ENCODE data around the gene TMEM272. TPM values are rescaled to one million over a fixed set of nuclear protein-coding genes. Genes with fewer than 3 reads are reported as not detected.

The TMEM272 gene
- total and polyA plus RNA-seq, 2 of the 4 experiments (the other 2 are of a cell fraction) = not detected

DNA sequence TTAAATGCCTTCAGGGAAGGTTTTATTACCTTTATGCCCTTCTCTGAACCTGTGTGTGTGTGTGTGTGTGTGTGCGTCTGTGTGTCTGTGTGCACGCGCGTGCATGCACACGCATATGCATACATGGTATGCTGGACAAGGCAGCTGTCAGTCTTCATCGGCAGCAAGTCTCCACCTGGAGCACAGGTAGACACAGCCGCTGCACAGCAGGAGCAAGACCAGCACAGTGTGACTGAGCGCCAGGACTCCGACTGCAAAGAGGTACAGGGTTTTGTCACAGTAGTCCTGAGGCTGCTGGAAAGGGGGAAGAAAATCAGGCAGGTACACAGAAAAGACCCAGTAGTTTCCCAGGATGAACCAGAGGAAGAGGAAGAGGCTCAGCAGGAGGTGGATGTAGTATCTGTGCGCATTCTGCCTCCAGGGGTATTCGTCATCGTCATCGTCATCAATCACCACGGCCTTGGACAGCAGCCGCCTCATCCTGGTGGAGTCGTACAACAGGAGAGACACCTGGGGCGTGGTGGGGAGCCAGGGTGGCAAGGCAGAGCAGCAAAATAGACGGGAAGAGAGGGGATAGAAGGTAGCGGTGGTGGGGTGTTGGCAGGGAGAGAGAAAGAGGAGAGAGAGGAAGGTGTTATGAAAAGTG is 28.2 kb downstream of the TMEM272 start:
- H3K14ac ChIP-seq (replicated peaks; ENCODE audit: low read depth, low read length) = no peak overlapping the region
- no peak overlapping the region for H3K23ac ChIP-seq (ENCODE audit: low read depth, low read length)
- H3K4me3 ChIP-seq (ENCODE audit: insufficient read depth, low read depth, low read length) = no peak overlapping the region
- intact Hi-C loops (cut with micrococcal nuclease) = loop anchor here (10.0 kb wide), 1 partner anchor 198 kb away; the partner anchor contains the start of genes ALG11 and ATP7B
- H3K56ac ChIP-seq (ENCODE audit: extremely low read depth, insufficient read depth, low read length) = no peak overlapping the region
- ATAC-seq (ENCODE audit: low read depth) = no peak
- peaks cover 54% of the 10 kb centered on the region for H3K27me3 ChIP-seq (ENCODE audit: control insufficient read depth, insufficient read depth, low read length)
- no peak overlapping the region for H4K5ac ChIP-seq (ENCODE audit: low read depth, low read length)
- H2AFZ ChIP-seq (replicated peaks; ENCODE audit: low read length, poor library complexity) = no peak overlapping the region
- ChIA-PET CTCF (interaction anchor here (1.4 kb wide), 1 partner anchor 9 kb away, joined by 3 read pairs; no protein-coding TSS in a partner anchor), POLR2A (ENCODE audit: unreplicated experiment) (no interaction called here)
- no peak overlapping the region for H2BK15ac ChIP-seq (ENCODE audit: low read depth, low read length)
- no peak overlapping the region for H2AK5ac ChIP-seq (ENCODE audit: low read depth, low read length)
- H3K9ac ChIP-seq (ENCODE audit: low read depth, low read length) = no peak overlapping the region
- no peaks in the 10 kb centered on the region for H3K9me3 ChIP-seq (ENCODE audit: control insufficient read depth, insufficient read depth, low read length)
- no peak overlapping the region for H3K18ac ChIP-seq (ENCODE audit: low read depth, low read length)
- no peaks in the 10 kb centered on the region for H4K20me1 ChIP-seq (ENCODE audit: insufficient read depth, low read length)
- no peaks in the 10 kb centered on the region for H3K79me1 ChIP-seq (ENCODE audit: low read depth in 1 of 2, low read length in 2 of 2)
- no peaks in the 10 kb centered on the region for H3K4me1 ChIP-seq (ENCODE audit: control insufficient read depth, insufficient read depth, low read length)
- dilution Hi-C loops (cut with HindIII; ENCODE audit: low sequenced_read_pairs, unreplicated experiment) = no loop called here
- H3K4ac ChIP-seq (ENCODE audit: low read depth, low read length) = no peak overlapping the region
- no peak for DNase-seq
- WGBS, 2 experiments (ENCODE audit: extremely low coverage in 2 of 2, insufficient read length in 1 of 2) = 76% methylated on average over 18 of the region's 19 CpGs; no CpG with 5 or more reads in 1 of the 2 experiments
- no peak overlapping the region for H2BK120ac ChIP-seq (ENCODE audit: low read depth, low read length)
- peak overlapping the region; percentile 9 for H2AK9ac ChIP-seq (replicated peaks; ENCODE audit: low read depth, low read length, poor library complexity)
- no peak overlapping the region for H2BK5ac ChIP-seq (ENCODE audit: low read depth, low read length, poor library complexity, severe bottlenecking)
- H3K4me2 ChIP-seq (ENCODE audit: low read depth, low read length) = no peak overlapping the region
- peaks cover 4% of the 10 kb centered on the region; the same call in 1 of the 2 replicates for H3K9me1 ChIP-seq (ENCODE audit: insufficient read depth, low read length)
- BruUV-seq (replicated peaks) = no TSS peak
- TF ChIP-seq POLR2A (IDR thresholded peaks at IDR 0.05; ENCODE audit: low read depth, low read length) (no peak), RAD21 (IDR thresholded peaks at IDR 0.05; ENCODE audit: low read length) (no peak), NFE2L2 (IDR thresholded peaks at IDR 0.05; ENCODE audit: low read depth, low read length) (no peak), CHD1 (IDR thresholded peaks at IDR 0.05; ENCODE audit: low read depth, low read length) (no peak), CEBPB (IDR thresholded peaks at IDR 0.05; ENCODE audit: low read depth, low read length) (no peak), MAFK (IDR thresholded peaks at IDR 0.05; ENCODE audit: low read depth, low read length) (no peak), SMC3 (IDR thresholded peaks at IDR 0.05; ENCODE audit: low read depth, low read length) (no peak), MXI1 (IDR thresholded peaks at IDR 0.05; ENCODE audit: borderline replicate concordance, low read depth, low read length) (no peak), FOS (IDR thresholded peaks at IDR 0.05; ENCODE audit: low read depth, low read length) (no peak), MAZ (IDR thresholded peaks at IDR 0.05; ENCODE audit: borderline replicate concordance, low read depth, low read length) (no peak)
- TF ChIP-seq, protein P1, sequence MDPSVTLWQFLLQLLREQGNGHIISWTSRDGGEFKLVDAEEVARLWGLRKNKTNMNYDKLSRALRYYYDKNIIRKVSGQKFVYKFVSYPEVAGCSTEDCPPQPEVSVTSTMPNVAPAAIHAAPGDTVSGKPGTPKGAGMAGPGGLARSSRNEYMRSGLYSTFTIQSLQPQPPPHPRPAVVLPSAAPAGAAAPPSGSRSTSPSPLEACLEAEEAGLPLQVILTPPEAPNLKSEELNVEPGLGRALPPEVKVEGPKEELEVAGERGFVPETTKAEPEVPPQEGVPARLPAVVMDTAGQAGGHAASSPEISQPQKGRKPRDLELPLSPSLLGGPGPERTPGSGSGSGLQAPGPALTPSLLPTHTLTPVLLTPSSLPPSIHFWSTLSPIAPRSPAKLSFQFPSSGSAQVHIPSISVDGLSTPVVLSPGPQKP (IDR thresholded peaks at IDR 0.05; ENCODE audit: borderline replicate concordance, low read depth, low read length) = no peak
- TF ChIP-seq, protein P2, sequence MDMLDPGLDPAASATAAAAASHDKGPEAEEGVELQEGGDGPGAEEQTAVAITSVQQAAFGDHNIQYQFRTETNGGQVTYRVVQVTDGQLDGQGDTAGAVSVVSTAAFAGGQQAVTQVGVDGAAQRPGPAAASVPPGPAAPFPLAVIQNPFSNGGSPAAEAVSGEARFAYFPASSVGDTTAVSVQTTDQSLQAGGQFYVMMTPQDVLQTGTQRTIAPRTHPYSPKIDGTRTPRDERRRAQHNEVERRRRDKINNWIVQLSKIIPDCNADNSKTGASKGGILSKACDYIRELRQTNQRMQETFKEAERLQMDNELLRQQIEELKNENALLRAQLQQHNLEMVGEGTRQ (IDR thresholded peaks at IDR 0.05; ENCODE audit: low read depth, low read length) = no peak
- TF ChIP-seq, protein P3, sequence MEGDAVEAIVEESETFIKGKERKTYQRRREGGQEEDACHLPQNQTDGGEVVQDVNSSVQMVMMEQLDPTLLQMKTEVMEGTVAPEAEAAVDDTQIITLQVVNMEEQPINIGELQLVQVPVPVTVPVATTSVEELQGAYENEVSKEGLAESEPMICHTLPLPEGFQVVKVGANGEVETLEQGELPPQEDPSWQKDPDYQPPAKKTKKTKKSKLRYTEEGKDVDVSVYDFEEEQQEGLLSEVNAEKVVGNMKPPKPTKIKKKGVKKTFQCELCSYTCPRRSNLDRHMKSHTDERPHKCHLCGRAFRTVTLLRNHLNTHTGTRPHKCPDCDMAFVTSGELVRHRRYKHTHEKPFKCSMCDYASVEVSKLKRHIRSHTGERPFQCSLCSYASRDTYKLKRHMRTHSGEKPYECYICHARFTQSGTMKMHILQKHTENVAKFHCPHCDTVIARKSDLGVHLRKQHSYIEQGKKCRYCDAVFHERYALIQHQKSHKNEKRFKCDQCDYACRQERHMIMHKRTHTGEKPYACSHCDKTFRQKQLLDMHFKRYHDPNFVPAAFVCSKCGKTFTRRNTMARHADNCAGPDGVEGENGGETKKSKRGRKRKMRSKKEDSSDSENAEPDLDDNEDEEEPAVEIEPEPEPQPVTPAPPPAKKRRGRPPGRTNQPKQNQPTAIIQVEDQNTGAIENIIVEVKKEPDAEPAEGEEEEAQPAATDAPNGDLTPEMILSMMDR (conservative IDR thresholded peaks at IDR 0.05; ENCODE audit: low read depth, low read length) = no peak
- in situ Hi-C loops (cut with MboI; ENCODE audit: low sequenced_read_pairs) = loop anchor here (10.0 kb wide), 1 partner anchor 308 kb away; the partner anchor contains the start of gene NEK5
- no peak overlapping the region for H4K8ac ChIP-seq (ENCODE audit: low read depth in 2 of 2, low read length in 2 of 2)
- no peak overlapping the region for H3K27ac ChIP-seq (ENCODE audit: insufficient read depth, low read length)
- H2BK20ac ChIP-seq (ENCODE audit: low read depth, low read length) = no peak overlapping the region
- no peaks in the 10 kb centered on the region for H3K36me3 ChIP-seq (ENCODE audit: control insufficient read depth, insufficient read depth, low read length)
- H4K91ac ChIP-seq (ENCODE audit: insufficient read depth, low read depth, low read length) = no peak overlapping the region
